Fibroblast of lung (primary cell): ENCODE data around the gene SP7.

Experiments used
- EZH2 ChIP-seq: IDR thresholded peaks from 2 replicates; pipeline ENCODE4 v1.5.1; 2012; ENCODE audit warnings: low read length, control low read depth, mild to moderate bottlenecking; ENCODE audit errors: missing control alignments
- TF ChIP-seq, protein P1 (sequence below), 2 donors: IDR thresholded peaks in 1 of 2; conservative IDR thresholded peaks in 1 of 2; 1 replicate in 1 of 2; 2 replicates in 1 of 2; pipeline ENCODE4 v1.5.1; 2011 to 2012; ENCODE audit warnings: low read length in 2 of 2, control low read depth in 1 of 2, inconsistent platforms in 1 of 2, low read depth in 1 of 2, mild to moderate bottlenecking in 1 of 2

DNA sequence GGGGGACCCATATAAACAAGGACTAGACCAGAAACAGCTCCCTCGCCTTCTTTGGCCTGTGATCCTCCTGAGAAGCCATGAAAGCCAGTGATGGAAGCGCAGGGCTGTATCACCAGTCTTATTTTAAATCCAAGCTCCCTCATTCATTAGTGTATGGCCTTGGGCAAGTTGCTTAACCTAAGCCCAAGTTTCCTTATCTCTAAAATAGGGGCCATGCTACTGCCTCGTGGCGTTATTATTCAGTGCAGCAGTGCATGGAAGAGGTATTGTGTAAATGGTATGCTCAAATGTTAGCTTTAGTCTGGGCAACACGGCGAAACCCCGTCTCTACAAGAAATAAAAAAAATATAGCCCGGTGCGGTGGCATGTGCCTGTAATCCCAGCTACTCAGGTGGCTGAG, 58.2 kb downstream of the SP7 start:
- TF ChIP-seq, protein P1, sequence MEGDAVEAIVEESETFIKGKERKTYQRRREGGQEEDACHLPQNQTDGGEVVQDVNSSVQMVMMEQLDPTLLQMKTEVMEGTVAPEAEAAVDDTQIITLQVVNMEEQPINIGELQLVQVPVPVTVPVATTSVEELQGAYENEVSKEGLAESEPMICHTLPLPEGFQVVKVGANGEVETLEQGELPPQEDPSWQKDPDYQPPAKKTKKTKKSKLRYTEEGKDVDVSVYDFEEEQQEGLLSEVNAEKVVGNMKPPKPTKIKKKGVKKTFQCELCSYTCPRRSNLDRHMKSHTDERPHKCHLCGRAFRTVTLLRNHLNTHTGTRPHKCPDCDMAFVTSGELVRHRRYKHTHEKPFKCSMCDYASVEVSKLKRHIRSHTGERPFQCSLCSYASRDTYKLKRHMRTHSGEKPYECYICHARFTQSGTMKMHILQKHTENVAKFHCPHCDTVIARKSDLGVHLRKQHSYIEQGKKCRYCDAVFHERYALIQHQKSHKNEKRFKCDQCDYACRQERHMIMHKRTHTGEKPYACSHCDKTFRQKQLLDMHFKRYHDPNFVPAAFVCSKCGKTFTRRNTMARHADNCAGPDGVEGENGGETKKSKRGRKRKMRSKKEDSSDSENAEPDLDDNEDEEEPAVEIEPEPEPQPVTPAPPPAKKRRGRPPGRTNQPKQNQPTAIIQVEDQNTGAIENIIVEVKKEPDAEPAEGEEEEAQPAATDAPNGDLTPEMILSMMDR (conservative IDR thresholded peaks at IDR 0.05 in 1 of 2, IDR thresholded peaks at IDR 0.05 in 1 of 2; ENCODE audit: low read depth in 1 of 2, low read length in 2 of 2) = no peak
- no peak for TF ChIP-seq EZH2
